Activated CD4-positive, alpha-beta T cell treated with anti-CD3 and anti-CD28 coated beads for 36 hours (primary cell): ENCODE results near the gene WRNIP1. TPM values are rescaled to one million over a fixed set of nuclear protein-coding genes. Genes with fewer than 3 reads are reported as not detected.

ENCODE experiments used
- ATAC-seq: fragments of 200-7000 bp; cut with Tn5 transposase; one replicate; pipeline ENCODE4 v1.10.0; 2021; ENCODE audit warnings: mild to moderate bottlenecking, moderate library complexity
- CTCF ChIA-PET: fragments of 350-600 bp; sonication (Branson Sonifier 250); formaldehyde crosslinking; loops from one replicate; lab custom pipeline; 2021; ENCODE audit warnings: antibody characterized with exemption; lab: Charles Lee
- POLR2A ChIA-PET: fragments of 350-600 bp; sonication (Branson Sonifier 250); formaldehyde crosslinking; loops from one replicate; lab custom pipeline; 2021; ENCODE audit warnings: antibody characterized with exemption, inconsistent platforms; lab: Charles Lee
- DNase-seq: peaks from one replicate; pipeline ENCODE4 v3.0.0-alpha.2; 2020
- H3K27ac Mint-ChIP-seq: one replicate; pipeline ENCODE4 v1.8.0; 2021; ENCODE audit warnings: mixed read lengths
- H3K27me3 Mint-ChIP-seq: one replicate; pipeline ENCODE4 v1.8.0; 2021; ENCODE audit warnings: mixed read lengths
- H3K36me3 Mint-ChIP-seq: one replicate; pipeline ENCODE4 v1.8.0; 2021; ENCODE audit warnings: low read depth, mixed read lengths
- H3K4me1 Mint-ChIP-seq: one replicate; pipeline ENCODE4 v1.8.0; 2021; ENCODE audit warnings: mixed read lengths
- H3K4me3 Mint-ChIP-seq: one replicate; pipeline ENCODE4 v1.8.0; 2021; ENCODE audit warnings: mild to moderate bottlenecking, moderate library complexity, mixed read lengths
- H3K9me3 Mint-ChIP-seq: one replicate; pipeline ENCODE4 v1.8.0; 2021; ENCODE audit warnings: low read depth, mixed read lengths
- intact Hi-C, 2 experiments: fragments of 100-400 bp; cut with DNase I in 1 of 2; cut with micrococcal nuclease in 1 of 2; formaldehyde crosslinking; loops; one replicate each; pipeline versions ENCODE4 v1.14.2 to v1.15.1; 2022 to 2024; cut with DNase I, micrococcal nuclease
- total RNA-seq, 2 experiments: library from RNA; stranded (reverse); gene quantifications; one replicate each; pipeline ENCODE4 v1.2.3, GENCODE V29; 2021

WRNIP1 gene
- total RNA-seq, 2 experiments from 2014 or later = 41.6 to 42.3 TPM

- DNase-seq (no peak), ATAC-seq (peak; percentile 87)
- Mint-ChIP-seq H3K36me3 (peaks cover 16% of the 10 kb centered on the region), H3K27me3 (no peaks in the 10 kb centered on the region), H3K27ac (peak overlapping the region; percentile 1), H3K4me3 (no peak overlapping the region), H3K4me1 (peaks cover 40% of the 10 kb centered on the region), H3K9me3 (peaks cover 25% of the 10 kb centered on the region)
- intact Hi-C loops = no loop called here
- CTCF ChIA-PET = interaction anchor here (1.0 to 2.2 kb wide), 7 partner anchors 11 to 184 kb away, joined by 3 to 8 read pairs (median 4); no protein-coding TSS in a partner anchor
- POLR2A ChIA-PET = interaction anchor here (0.6 to 1.5 kb wide), 5 partner anchors 24 to 123 kb away, joined by 3 to 4 read pairs (median 4); partner anchors contain the start of gene SERPINB1
Measured at GRCh38 chr6:2817903-2818443, 52.8 kb downstream of the WRNIP1 start.

- CTCF ChIA-PET = interaction anchor here (1.0 to 2.2 kb wide), 7 partner anchors 10 to 184 kb away, joined by 3 to 8 read pairs (median 3); no protein-coding TSS in a partner anchor
- POLR2A ChIA-PET = interaction anchor here (0.6 to 1.5 kb wide), 3 partner anchors 23 to 27 kb away, joined by 3 to 4 read pairs (median 4); partner anchors contain the start of gene SERPINB1
Measured at GRCh38 chr6:2818593-2818992, 53.4 kb downstream of the WRNIP1 start.

GRCh38 chr6:2819115-2819514 lies 53.9 kb downstream of the WRNIP1 start:
- intact Hi-C loops = no loop called here
- DNase-seq = no peak
- ChIA-PET CTCF (interaction anchor here (1.5 to 2.2 kb wide), 5 partner anchors 9 to 113 kb away, joined by 3 to 8 read pairs (median 6); no protein-coding TSS in a partner anchor), POLR2A (interaction anchor here (0.9 to 1.5 kb wide), 2 partner anchors 23 to 28 kb away, joined by 3 to 4 read pairs; partner anchors contain the start of gene SERPINB1)
- peaks cover 13% of the 10 kb centered on the region for H3K36me3 Mint-ChIP-seq
- peaks cover 40% of the 10 kb centered on the region for H3K4me1 Mint-ChIP-seq
- no peaks in the 10 kb centered on the region for H3K27me3 Mint-ChIP-seq
- H3K4me3 Mint-ChIP-seq = no peak overlapping the region
- peaks cover 23% of the 10 kb centered on the region for H3K9me3 Mint-ChIP-seq
- no peak overlapping the region for H3K27ac Mint-ChIP-seq
- no peak for ATAC-seq

More at GRCh38 chr6:2818593-2818992, 53.4 kb downstream of the WRNIP1 start:
- Mint-ChIP-seq H3K9me3 (peaks cover 25% of the 10 kb centered on the region), H3K4me3 (no peak overlapping the region), H3K27me3 (no peaks in the 10 kb centered on the region), H3K27ac (peak overlapping the region; percentile 1), H3K36me3 (peaks cover 16% of the 10 kb centered on the region), H3K4me1 (peaks cover 40% of the 10 kb centered on the region)
- intact Hi-C loops = no loop called here
- peak; percentile 42 for DNase-seq
- ATAC-seq = no peak

- no peak for DNase-seq
- H3K27ac Mint-ChIP-seq = peak overlapping the region; percentile 53
- ATAC-seq = peak; percentile 11
- H3K4me1 Mint-ChIP-seq = peaks cover 40% of the 10 kb centered on the region
- ChIA-PET POLR2A (interaction anchor here (0.7 kb wide), 1 partner anchor 49 kb away, joined by 5 read pairs; no protein-coding TSS in a partner anchor), CTCF (interaction anchor here (1.7 kb wide), 1 partner anchor 20 kb away, joined by 3 read pairs; no protein-coding TSS in a partner anchor)
- H3K4me3 Mint-ChIP-seq = no peak overlapping the region
- peaks cover 23% of the 10 kb centered on the region for H3K9me3 Mint-ChIP-seq
- intact Hi-C loops = loop anchor here in 1 of 2 experiments (2.0 kb wide), 1 partner anchor 19 kb away; no protein-coding TSS in a partner anchor
- peaks cover 13% of the 10 kb centered on the region for H3K36me3 Mint-ChIP-seq
- no peaks in the 10 kb centered on the region for H3K27me3 Mint-ChIP-seq
Measured at GRCh38 chr6:2819978-2820377, 54.8 kb downstream of the WRNIP1 start.

GRCh38 chr6:2820415-2820814 lies 55.2 kb downstream of the WRNIP1 start:
- intact Hi-C loops = loop anchor here in 1 of 2 experiments (2.0 kb wide), 1 partner anchor 20 kb away; no protein-coding TSS in a partner anchor

GRCh38 chr6:2821554-2821953 lies 56.4 kb downstream of the WRNIP1 start:
- Mint-ChIP-seq H3K9me3 (peaks cover 8% of the 10 kb centered on the region), H3K4me3 (no peak overlapping the region), H3K4me1 (peaks cover 40% of the 10 kb centered on the region), H3K27me3 (no peaks in the 10 kb centered on the region), H3K36me3 (peaks cover 7% of the 10 kb centered on the region), H3K27ac (no peak overlapping the region)
- POLR2A ChIA-PET = no interaction called here
- ATAC-seq (no peak), DNase-seq (no peak)
- intact Hi-C loops = loop anchor here in 1 of 2 experiments (2.0 kb wide), 1 partner anchor 21 kb away; no protein-coding TSS in a partner anchor
- CTCF ChIA-PET = no interaction called here

More at GRCh38 chr6:2820415-2820814, 55.2 kb downstream of the WRNIP1 start:
- peak overlapping the region; percentile 53 for H3K27ac Mint-ChIP-seq
- no peak overlapping the region for H3K4me3 Mint-ChIP-seq
- peaks cover 19% of the 10 kb centered on the region for H3K9me3 Mint-ChIP-seq
- no peaks in the 10 kb centered on the region for H3K27me3 Mint-ChIP-seq
- peaks cover 13% of the 10 kb centered on the region for H3K36me3 Mint-ChIP-seq
- ATAC-seq (no peak), DNase-seq (no peak)
- peaks cover 40% of the 10 kb centered on the region for H3K4me1 Mint-ChIP-seq
- CTCF ChIA-PET = no interaction called here
- POLR2A ChIA-PET = interaction anchor here (0.7 kb wide), 1 partner anchor 49 kb away, joined by 5 read pairs; no protein-coding TSS in a partner anchor

- intact Hi-C loops = loop anchor here in 1 of 2 experiments (2.0 kb wide), 1 partner anchor 18 kb away; the partner anchor contains the start of gene SERPINB1
- Mint-ChIP-seq H3K4me1 (peaks cover 29% of the 10 kb centered on the region), H3K36me3 (no peaks in the 10 kb centered on the region), H3K27ac (no peak overlapping the region), H3K27me3 (no peaks in the 10 kb centered on the region), H3K4me3 (no peak overlapping the region), H3K9me3 (no peaks in the 10 kb centered on the region)
- CTCF ChIA-PET = interaction anchor here (0.6 kb wide), 1 partner anchor 117 kb away, joined by 5 read pairs; no protein-coding TSS in a partner anchor
- peak; percentile 43 for ATAC-seq
- POLR2A ChIA-PET = no interaction called here
- no peak for DNase-seq
Measured at GRCh38 chr6:2823104-2823850, 58.1 kb downstream of the WRNIP1 start.

GRCh38 chr6:2826131-2826530 lies 60.9 kb downstream of the WRNIP1 start:
- Mint-ChIP-seq H3K36me3 (peaks cover 4% of the 10 kb centered on the region), H3K4me1 (peaks cover 7% of the 10 kb centered on the region), H3K27ac (no peak overlapping the region), H3K4me3 (no peak overlapping the region), H3K9me3 (no peaks in the 10 kb centered on the region), H3K27me3 (no peaks in the 10 kb centered on the region)
- POLR2A ChIA-PET = no interaction called here
- DNase-seq (no peak), ATAC-seq (no peak)
- intact Hi-C loops = no loop called here
- CTCF ChIA-PET = interaction anchor here (0.7 to 1.8 kb wide), 4 partner anchors 16 to 63 kb away, joined by 3 to 5 read pairs (median 4); partner anchors contain the start of gene SERPINB1

- Mint-ChIP-seq H3K4me3 (no peak overlapping the region), H3K9me3 (no peaks in the 10 kb centered on the region), H3K27me3 (no peaks in the 10 kb centered on the region), H3K4me1 (peaks cover 4% of the 10 kb centered on the region), H3K27ac (no peak overlapping the region), H3K36me3 (peaks cover 15% of the 10 kb centered on the region)
- ATAC-seq = no peak
- intact Hi-C loops = no loop called here
- ChIA-PET POLR2A (no interaction called here), CTCF (interaction anchor here (1.3 to 1.6 kb wide), 2 partner anchors 36 to 89 kb away, joined by 3 to 4 read pairs; no protein-coding TSS in a partner anchor)
- no peak for DNase-seq
Measured at GRCh38 chr6:2827142-2827541, 61.9 kb downstream of the WRNIP1 start.

GRCh38 chr6:2828629-2829028 lies 63.4 kb downstream of the WRNIP1 start:
- CTCF ChIA-PET = interaction anchor here (0.7 to 1.7 kb wide), 3 partner anchors 10 to 72 kb away, joined by 3 to 6 read pairs (median 3); no protein-coding TSS in a partner anchor
- no peak for ATAC-seq
- DNase-seq = no peak

GRCh38 chr6:2829253-2829652 lies 64.1 kb downstream of the WRNIP1 start:
- ChIA-PET POLR2A (no interaction called here), CTCF (interaction anchor here (0.7 to 1.7 kb wide), 3 partner anchors 11 to 72 kb away, joined by 3 to 6 read pairs (median 3); no protein-coding TSS in a partner anchor)
- Mint-ChIP-seq H3K4me3 (no peak overlapping the region), H3K9me3 (no peaks in the 10 kb centered on the region), H3K27me3 (no peaks in the 10 kb centered on the region), H3K4me1 (peaks cover 4% of the 10 kb centered on the region), H3K36me3 (peaks cover 32% of the 10 kb centered on the region), H3K27ac (no peak overlapping the region)
- intact Hi-C loops = no loop called here
- ATAC-seq (no peak), DNase-seq (no peak)

More at GRCh38 chr6:2828629-2829028, 63.4 kb downstream of the WRNIP1 start:
- POLR2A ChIA-PET = no interaction called here
- peaks cover 4% of the 10 kb centered on the region for H3K4me1 Mint-ChIP-seq
- no peak overlapping the region for H3K27ac Mint-ChIP-seq
- no peaks in the 10 kb centered on the region for H3K27me3 Mint-ChIP-seq
- H3K36me3 Mint-ChIP-seq = peaks cover 26% of the 10 kb centered on the region
- no peaks in the 10 kb centered on the region for H3K9me3 Mint-ChIP-seq
- intact Hi-C loops = no loop called here
- no peak overlapping the region for H3K4me3 Mint-ChIP-seq
